ENCODE data around the gene ECSIT. TPM values are rescaled to one million over a fixed set of nuclear protein-coding genes. Genes with fewer than 3 reads are reported as not detected.
A peak's percentile ranks its signal among the peaks of the same experiment; 100 is the strongest.

Gene ECSIT
- total RNA-seq, 2 experiments from 2014 or later: 27.2 to 27.4 TPM

DNA sequence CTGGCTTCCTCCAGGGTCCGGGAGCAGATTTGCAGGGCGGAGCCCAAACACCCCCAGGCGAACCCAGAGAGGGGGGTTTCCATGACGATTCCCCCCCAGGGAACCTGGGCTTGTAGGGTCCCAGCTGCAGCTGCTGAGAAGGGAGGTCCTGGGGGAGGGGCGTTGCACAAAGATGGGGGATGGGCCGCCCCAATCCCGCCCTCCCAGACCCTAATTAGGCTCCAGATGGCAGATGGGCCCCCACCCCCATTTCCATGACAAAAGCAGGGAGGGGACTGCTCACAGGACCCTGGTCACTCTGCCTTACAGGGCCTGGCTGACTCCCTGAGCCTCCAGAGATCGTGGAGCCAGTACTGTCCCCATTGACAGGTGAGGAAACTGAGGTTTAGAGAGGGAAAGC lies 63.3 kb downstream of the ECSIT start:
- H3K4me3 ChIP-seq (ENCODE audit: low read length): no peak overlapping the region

DNA sequence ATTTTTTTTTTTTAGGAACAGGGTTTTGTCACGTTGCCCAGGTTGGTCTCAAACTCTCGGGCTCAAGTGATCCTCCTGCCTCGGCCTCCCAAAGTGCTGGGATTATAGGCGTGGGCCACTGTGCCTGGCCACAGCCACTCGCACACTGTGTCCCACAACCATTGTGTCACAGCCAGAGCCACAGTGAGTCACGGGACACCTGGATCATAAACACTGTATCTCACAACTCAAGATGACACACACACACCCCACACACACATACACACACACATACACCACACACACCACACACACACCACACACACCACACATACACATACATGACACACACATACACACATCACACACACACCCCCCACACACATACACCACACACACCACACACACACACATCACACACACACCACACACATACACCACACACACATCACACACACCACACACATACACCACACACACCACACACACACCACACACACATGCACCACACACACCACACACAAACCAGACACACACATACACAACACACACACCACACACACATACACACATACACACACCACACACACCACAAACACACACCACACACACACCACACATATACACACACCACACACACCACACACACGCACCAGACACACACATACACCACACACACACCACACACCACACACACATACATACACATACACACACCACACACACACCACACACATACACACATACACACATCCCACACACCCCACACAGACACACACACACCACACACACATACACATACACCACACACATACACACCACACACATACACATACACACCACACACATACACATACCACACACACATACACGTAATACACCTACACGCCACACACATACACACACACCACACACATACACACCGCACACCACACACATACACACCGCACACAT lies 64.3 kb downstream of the ECSIT start:
- no peaks in the 10 kb centered on the region for H3K4me1 ChIP-seq (ENCODE audit: insufficient read depth, low read length)
- ATAC-seq (ENCODE audit: poor library complexity) (no peak), DNase-seq (no peak)
- no peaks in the 10 kb centered on the region for H3K36me3 ChIP-seq (ENCODE audit: insufficient read depth, low read length)
- H3K36me3 Mint-ChIP-seq (ENCODE audit: low read depth): no peaks in the 10 kb centered on the region
- H3K27ac Mint-ChIP-seq: no peak overlapping the region
- H3K4me3 Mint-ChIP-seq: no peak overlapping the region
- H3K4me3 ChIP-seq (ENCODE audit: low read length): no peak overlapping the region
- H3K9me3 ChIP-seq (ENCODE audit: control insufficient read depth in 1 of 2, insufficient read depth in 1 of 2, low read length in 2 of 2): no peaks in the 10 kb centered on the region
- CTCF ChIA-PET: no interaction called here
- no peak overlapping the region for H3K27ac ChIP-seq (ENCODE audit: low read depth in 1 of 2, low read length in 2 of 2)
- peaks cover 16% of the 10 kb centered on the region for H3K27me3 Mint-ChIP-seq
- POLR2A ChIA-PET: no interaction called here
- no peaks in the 10 kb centered on the region for H3K27me3 ChIP-seq (ENCODE audit: control insufficient read depth in 1 of 2, insufficient read depth in 2 of 2, low read length in 2 of 2)
- intact Hi-C loops (cut with DNase I, micrococcal nuclease): no loop called here
- H3K9me3 Mint-ChIP-seq: no peaks in the 10 kb centered on the region
- H3K4me1 Mint-ChIP-seq (ENCODE audit: low read depth): no peaks in the 10 kb centered on the region
- TF ChIP-seq, protein P1, sequence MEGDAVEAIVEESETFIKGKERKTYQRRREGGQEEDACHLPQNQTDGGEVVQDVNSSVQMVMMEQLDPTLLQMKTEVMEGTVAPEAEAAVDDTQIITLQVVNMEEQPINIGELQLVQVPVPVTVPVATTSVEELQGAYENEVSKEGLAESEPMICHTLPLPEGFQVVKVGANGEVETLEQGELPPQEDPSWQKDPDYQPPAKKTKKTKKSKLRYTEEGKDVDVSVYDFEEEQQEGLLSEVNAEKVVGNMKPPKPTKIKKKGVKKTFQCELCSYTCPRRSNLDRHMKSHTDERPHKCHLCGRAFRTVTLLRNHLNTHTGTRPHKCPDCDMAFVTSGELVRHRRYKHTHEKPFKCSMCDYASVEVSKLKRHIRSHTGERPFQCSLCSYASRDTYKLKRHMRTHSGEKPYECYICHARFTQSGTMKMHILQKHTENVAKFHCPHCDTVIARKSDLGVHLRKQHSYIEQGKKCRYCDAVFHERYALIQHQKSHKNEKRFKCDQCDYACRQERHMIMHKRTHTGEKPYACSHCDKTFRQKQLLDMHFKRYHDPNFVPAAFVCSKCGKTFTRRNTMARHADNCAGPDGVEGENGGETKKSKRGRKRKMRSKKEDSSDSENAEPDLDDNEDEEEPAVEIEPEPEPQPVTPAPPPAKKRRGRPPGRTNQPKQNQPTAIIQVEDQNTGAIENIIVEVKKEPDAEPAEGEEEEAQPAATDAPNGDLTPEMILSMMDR (IDR thresholded peaks at IDR 0.05): no peak

More for the DNA sequence above, 63.3 kb downstream of the ECSIT start:
- CTCF ChIA-PET: no interaction called here
- Histone ChIP-seq H3K4me1 (ENCODE audit: insufficient read depth, low read length) (no peaks in the 10 kb centered on the region), H3K36me3 (ENCODE audit: insufficient read depth, low read length) (no peaks in the 10 kb centered on the region), H3K9me3 (ENCODE audit: control insufficient read depth in 1 of 2, insufficient read depth in 1 of 2, low read length in 2 of 2) (no peaks in the 10 kb centered on the region), H3K27ac (ENCODE audit: low read depth in 1 of 2, low read length in 2 of 2) (no peak overlapping the region), H3K27me3 (ENCODE audit: control insufficient read depth in 1 of 2, insufficient read depth in 2 of 2, low read length in 2 of 2) (no peaks in the 10 kb centered on the region)
- no peaks in the 10 kb centered on the region for H3K9me3 Mint-ChIP-seq
- TF ChIP-seq, protein P1 (IDR thresholded peaks at IDR 0.05): no peak
- no peak overlapping the region for H3K4me3 Mint-ChIP-seq
- intact Hi-C loops (cut with DNase I, micrococcal nuclease): no loop called here
- DNase-seq: no peak
- H3K27ac Mint-ChIP-seq: no peak overlapping the region
- H3K36me3 Mint-ChIP-seq (ENCODE audit: low read depth): no peaks in the 10 kb centered on the region
- peaks cover 7% of the 10 kb centered on the region for H3K27me3 Mint-ChIP-seq
- no peak for ATAC-seq (ENCODE audit: poor library complexity)
- POLR2A ChIA-PET: no interaction called here
- no peaks in the 10 kb centered on the region for H3K4me1 Mint-ChIP-seq (ENCODE audit: low read depth)

DNA sequence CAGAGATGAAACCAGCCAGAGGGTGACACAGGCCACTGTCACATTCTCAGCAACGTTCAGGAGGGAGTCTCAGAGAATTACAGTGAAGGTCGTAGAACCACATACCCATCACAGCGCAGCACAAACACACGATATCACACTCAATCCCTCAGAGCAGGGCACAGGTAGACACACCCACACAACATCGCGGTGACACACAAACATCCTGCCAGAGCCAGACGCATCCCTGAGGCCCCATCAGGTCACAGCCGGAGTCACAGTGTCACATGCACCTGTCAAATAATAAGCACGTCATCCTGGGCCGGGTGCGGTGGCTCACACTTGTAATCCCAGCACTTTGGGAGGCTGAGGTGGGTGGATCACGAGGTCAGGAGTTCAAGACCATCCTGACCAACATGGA lies 65.5 kb downstream of the ECSIT start:
- Mint-ChIP-seq H3K36me3 (ENCODE audit: low read depth) (no peaks in the 10 kb centered on the region), H3K4me1 (ENCODE audit: low read depth) (no peaks in the 10 kb centered on the region), H3K27me3 (peaks cover 16% of the 10 kb centered on the region), H3K9me3 (no peaks in the 10 kb centered on the region), H3K27ac (no peak overlapping the region), H3K4me3 (no peak overlapping the region)
- no peaks in the 10 kb centered on the region for H3K27me3 ChIP-seq (ENCODE audit: control insufficient read depth in 1 of 2, insufficient read depth in 2 of 2, low read length in 2 of 2)
- TF ChIP-seq, protein P1 (IDR thresholded peaks at IDR 0.05): no peak
- ATAC-seq (ENCODE audit: poor library complexity) (peak; percentile 87), DNase-seq (peak in 1 of 14 experiments; percentile 44)
- H3K4me3 ChIP-seq (ENCODE audit: low read length): no peak overlapping the region
- POLR2A ChIA-PET: no interaction called here
- H3K9me3 ChIP-seq (ENCODE audit: control insufficient read depth in 1 of 2, insufficient read depth in 1 of 2, low read length in 2 of 2): no peaks in the 10 kb centered on the region
- no peaks in the 10 kb centered on the region for H3K36me3 ChIP-seq (ENCODE audit: insufficient read depth, low read length)
- no peaks in the 10 kb centered on the region for H3K4me1 ChIP-seq (ENCODE audit: insufficient read depth, low read length)
- no peak overlapping the region for H3K27ac ChIP-seq (ENCODE audit: low read depth in 1 of 2, low read length in 2 of 2)
- CTCF ChIA-PET: interaction anchor here (0.7 kb wide), 1 partner anchor 221 kb away, joined by 3 read pairs; no protein-coding TSS in a partner anchor
- intact Hi-C loops (cut with DNase I, micrococcal nuclease): no loop called here
